Left ventricle myocardium inferior (tissue), 1 donor: ENCODE measurements around the gene PFN4. TPM values are rescaled to one million over a fixed set of nuclear protein-coding genes. Genes with fewer than 3 reads are reported as not detected.

Experiments used
- DNase-seq: peaks from one replicate; pipeline ENCODE4 v3.0.0-alpha.2; 2020
- H3K27ac ChIP-seq: fragments of 200-600 bp; replicated peaks from 2 replicates; pipeline ENCODE4 v1.8.0; 2021
- H3K27me3 ChIP-seq: fragments of 200-600 bp; 2 replicates; pipeline ENCODE4 v1.8.0; 2021; ENCODE audit warnings: low read depth
- H3K36me3 ChIP-seq: fragments of 200-600 bp; 2 replicates; pipeline ENCODE4 v1.8.0; 2021
- H3K4me1 ChIP-seq: fragments of 200-600 bp; 2 replicates; pipeline ENCODE4 v1.8.0; 2021
- H3K4me3 ChIP-seq: fragments of 200-600 bp; 2 replicates; pipeline ENCODE4 v1.8.0; 2021; ENCODE audit warnings: mild to moderate bottlenecking, moderate library complexity
- H3K9me3 ChIP-seq: fragments of 200-600 bp; replicated peaks from 2 replicates; pipeline ENCODE4 v1.8.0; 2021
- intact Hi-C: fragments of 100-400 bp; cut with micrococcal nuclease; formaldehyde crosslinking; loops from one replicate; pipeline ENCODE4 v1.11.0; 2022
- total RNA-seq: library from RNA; stranded (reverse); fragmentation: NEBNext Ultra II Directional; extraction: Animal tissue kit (Norgen Biotek cat#: 25700); gene quantifications from one replicate; pipeline ENCODE4 v1.2.1, GENCODE V29; 2021
- TF ChIP-seq, protein P1 (sequence below): fragments of 200-600 bp; IDR thresholded peaks from 2 replicates; pipeline ENCODE4 v1.8.0; 2021; ENCODE audit warnings: antibody characterized with exemption, mild to moderate bottlenecking, borderline replicate concordance
- donor health status: DM: no; HTN: yes; CAD: no; lungs with severe emphysema.

PFN4 gene
- total RNA-seq, 1 donor from 2014 or later, result 0.74 TPM

DNA sequence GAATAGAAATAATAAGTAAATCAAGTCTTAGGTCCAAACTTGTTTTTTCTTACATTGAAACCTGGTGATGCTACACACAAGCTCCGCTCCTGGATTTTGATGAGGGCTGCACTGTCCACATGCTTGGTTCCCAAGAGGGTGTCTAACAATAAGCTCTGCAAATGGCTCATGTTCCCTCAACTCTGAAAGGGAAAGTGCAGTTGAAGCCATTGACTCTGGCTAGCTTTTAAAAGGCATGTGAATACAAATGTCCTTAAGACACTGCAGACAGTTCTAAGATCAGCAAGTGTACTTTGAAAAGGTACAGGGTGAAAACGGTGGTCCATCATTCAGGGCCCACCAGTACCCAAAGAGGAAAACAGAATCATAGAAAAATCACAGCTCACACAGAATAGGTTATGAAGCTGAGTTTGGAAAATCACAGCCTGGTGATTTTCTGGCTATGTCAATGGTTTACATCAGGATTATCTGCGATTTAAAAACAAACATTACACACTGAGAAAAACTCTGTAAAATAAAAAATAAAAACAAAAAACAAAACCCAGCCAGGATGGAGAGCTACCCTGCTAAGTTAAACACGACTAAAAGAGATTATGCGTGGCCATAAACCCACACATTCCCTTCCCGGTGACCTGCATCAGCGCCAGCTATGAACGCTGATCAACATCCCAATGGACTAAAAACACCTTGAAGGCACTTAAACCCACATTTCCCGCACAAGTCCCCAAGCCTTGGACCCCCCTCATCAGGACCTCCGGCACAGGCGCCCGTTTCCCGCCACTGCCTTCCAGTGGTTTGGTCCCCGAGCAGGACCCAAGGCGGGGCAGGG lies 554 bp downstream of the PFN4 start:
- no peaks in the 10 kb centered on the region for H3K9me3 ChIP-seq
- H3K4me3 ChIP-seq, result peak overlapping the region; percentile 87
- H3K27me3 ChIP-seq, result no peaks in the 10 kb centered on the region
- intact Hi-C loops, result no loop called here
- peak overlapping the region; percentile 99 for H3K27ac ChIP-seq
- no peaks in the 10 kb centered on the region for H3K36me3 ChIP-seq
- no peak for DNase-seq
- H3K4me1 ChIP-seq, result peaks cover 30% of the 10 kb centered on the region
- TF ChIP-seq, protein P1, sequence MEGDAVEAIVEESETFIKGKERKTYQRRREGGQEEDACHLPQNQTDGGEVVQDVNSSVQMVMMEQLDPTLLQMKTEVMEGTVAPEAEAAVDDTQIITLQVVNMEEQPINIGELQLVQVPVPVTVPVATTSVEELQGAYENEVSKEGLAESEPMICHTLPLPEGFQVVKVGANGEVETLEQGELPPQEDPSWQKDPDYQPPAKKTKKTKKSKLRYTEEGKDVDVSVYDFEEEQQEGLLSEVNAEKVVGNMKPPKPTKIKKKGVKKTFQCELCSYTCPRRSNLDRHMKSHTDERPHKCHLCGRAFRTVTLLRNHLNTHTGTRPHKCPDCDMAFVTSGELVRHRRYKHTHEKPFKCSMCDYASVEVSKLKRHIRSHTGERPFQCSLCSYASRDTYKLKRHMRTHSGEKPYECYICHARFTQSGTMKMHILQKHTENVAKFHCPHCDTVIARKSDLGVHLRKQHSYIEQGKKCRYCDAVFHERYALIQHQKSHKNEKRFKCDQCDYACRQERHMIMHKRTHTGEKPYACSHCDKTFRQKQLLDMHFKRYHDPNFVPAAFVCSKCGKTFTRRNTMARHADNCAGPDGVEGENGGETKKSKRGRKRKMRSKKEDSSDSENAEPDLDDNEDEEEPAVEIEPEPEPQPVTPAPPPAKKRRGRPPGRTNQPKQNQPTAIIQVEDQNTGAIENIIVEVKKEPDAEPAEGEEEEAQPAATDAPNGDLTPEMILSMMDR, result no peak

GRCh38 chr2:24121469-24121868 lies 1.7 kb downstream of the PFN4 start:
- H3K27me3 ChIP-seq, result no peaks in the 10 kb centered on the region
- peaks cover 30% of the 10 kb centered on the region for H3K4me1 ChIP-seq
- intact Hi-C loops, result no loop called here
- H3K27ac ChIP-seq, result no peak overlapping the region
- no peaks in the 10 kb centered on the region for H3K36me3 ChIP-seq
- TF ChIP-seq, protein P1, result no peak
- no peaks in the 10 kb centered on the region for H3K9me3 ChIP-seq
- H3K4me3 ChIP-seq, result no peak overlapping the region
- no peak for DNase-seq

- intact Hi-C loops, result no loop called here
- no peak for DNase-seq
- no peaks in the 10 kb centered on the region for H3K27me3 ChIP-seq
- H3K4me1 ChIP-seq, result peaks cover 30% of the 10 kb centered on the region
- H3K4me3 ChIP-seq, result no peak overlapping the region
- H3K27ac ChIP-seq, result no peak overlapping the region
- H3K9me3 ChIP-seq, result no peaks in the 10 kb centered on the region
- TF ChIP-seq, protein P1, result no peak
- no peaks in the 10 kb centered on the region for H3K36me3 ChIP-seq
Measured at GRCh38 chr2:24121066-24121465, 2.1 kb downstream of the PFN4 start.

- DNase-seq, result no peak
- H3K27me3 ChIP-seq, result no peaks in the 10 kb centered on the region
- intact Hi-C loops, result no loop called here
- H3K36me3 ChIP-seq, result peaks cover 7% of the 10 kb centered on the region
- H3K9me3 ChIP-seq, result peaks cover 11% of the 10 kb centered on the region
- no peak overlapping the region for H3K4me3 ChIP-seq
- peaks cover 9% of the 10 kb centered on the region for H3K4me1 ChIP-seq
- TF ChIP-seq, protein P1, result no peak
- H3K27ac ChIP-seq, result no peak overlapping the region
Measured at GRCh38 chr2:24117902-24118301, 5.2 kb downstream of the PFN4 start.

DNA sequence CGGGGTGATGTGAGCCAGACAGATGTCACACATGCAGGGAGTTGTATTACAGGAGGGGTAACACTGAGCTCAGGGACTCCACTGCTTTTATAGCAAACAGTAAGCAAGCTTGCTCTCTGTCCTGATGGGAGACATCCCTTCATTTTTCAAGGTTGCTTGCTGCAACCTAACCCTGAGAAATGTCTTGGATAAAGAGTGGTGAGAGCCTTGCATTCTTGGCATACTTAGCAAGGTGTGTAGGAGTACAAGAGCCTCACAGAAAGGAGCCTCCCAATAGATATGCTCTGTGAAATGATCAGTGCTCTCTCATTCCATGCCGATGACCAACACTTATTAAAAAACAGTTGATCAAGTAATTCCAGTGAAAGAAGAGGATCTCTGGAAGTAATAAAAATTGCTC lies 8.1 kb downstream of the PFN4 start:
- Histone ChIP-seq H3K4me1 (peaks cover 5% of the 10 kb centered on the region), H3K4me3 (no peak overlapping the region), H3K27ac (no peak overlapping the region), H3K36me3 (peaks cover 7% of the 10 kb centered on the region), H3K27me3 (no peaks in the 10 kb centered on the region), H3K9me3 (peaks cover 11% of the 10 kb centered on the region)
- DNase-seq, result no peak
- TF ChIP-seq, protein P1, result no peak
- intact Hi-C loops, result no loop called here
